Kidney (tissue), 14 donors: ENCODE measurements around the gene NIPBL. TPM values are rescaled to one million over a fixed set of nuclear protein-coding genes. Genes with fewer than 3 reads are reported as not detected.

ENCODE experiments used
- DNase-seq, 5 donors: peaks; one replicate each; pipeline ENCODE4 v3.0.0-alpha.2; 2013 to 2020
- FAIRE-seq: peaks from 2 replicates; lab custom pipeline; 2012; peaks lifted over from hg19 to GRCh38; lab: Jason Lieb, UNC
- H3K27ac ChIP-seq, 2 donors: one replicate each; pipeline ENCODE4 v1.7.0; 2013; ENCODE audit warnings: low read depth in 2 of 2, low read length in 2 of 2, inconsistent platforms in 1 of 2
- H3K27me3 ChIP-seq: one replicate; pipeline ENCODE4 v1.7.1; 2013; ENCODE audit warnings: low read length, inconsistent platforms; ENCODE audit not compliant: control insufficient read depth, insufficient read depth
- H3K36me3 ChIP-seq, 3 donors: one replicate each; pipeline versions ENCODE4 v1.7.0 to v1.7.1; 2013; ENCODE audit warnings: low read length in 3 of 3, control low read depth in 1 of 3, inconsistent platforms in 1 of 3; ENCODE audit not compliant: insufficient read depth in 3 of 3, control insufficient read depth in 2 of 3
- H3K4me1 ChIP-seq, 3 donors: one replicate each; pipeline versions ENCODE4 v1.7.0 to v1.7.1; 2013; ENCODE audit warnings: low read length in 3 of 3, inconsistent platforms in 1 of 3, low read depth in 1 of 3; ENCODE audit not compliant: control insufficient read depth in 2 of 3, insufficient read depth in 2 of 3
- H3K4me3 ChIP-seq, 3 donors: one replicate each; pipeline versions ENCODE4 v1.7.0 to v1.8.1; 2013; ENCODE audit warnings: low read length in 3 of 3, control low read depth in 1 of 3, inconsistent platforms in 1 of 3
- H3K9ac ChIP-seq, 3 donors: one replicate each; pipeline versions ENCODE4 v1.7.0 to v1.7.1; 2013; ENCODE audit warnings: low read length in 3 of 3, control low read depth in 1 of 3, inconsistent platforms in 1 of 3
- H3K9me3 ChIP-seq, 3 donors: one replicate each; pipeline versions ENCODE4 v1.7.0 to v1.7.1; 2013; ENCODE audit warnings: low read length in 3 of 3, control low read depth in 1 of 3, inconsistent platforms in 1 of 3; ENCODE audit not compliant: control insufficient read depth in 2 of 3, insufficient read depth in 1 of 3
- intact Hi-C: fragments of 100-400 bp; cut with DNase I; formaldehyde crosslinking; loops from one replicate; pipeline ENCODE4 v1.11.1; 2022
- polyA plus RNA-seq: library from polyadenylated mRNA; stranded (reverse); fragments of 350-450 nt; fragmentation: Illumina TruSeq; extraction: RNeasy Lipid Tissue Mini Kit (QIAGEN cat#74804); gene quantifications from one replicate; pipeline ENCODE4 v1.2.3, GENCODE V29; 2014; ENCODE audit warnings: low read depth, low replicate concordance; ENCODE audit not compliant: insufficient read depth
- total RNA-seq: library from RNA; stranded (reverse); fragmentation: NEBNext Ultra II Directional; extraction: Animal tissue kit (Norgen Biotek cat#: 25700); gene quantifications from one replicate; pipeline ENCODE4 v1.2.1, GENCODE V29; 2021
- TF ChIP-seq, protein P1 (sequence below): IDR thresholded peaks from 3 replicates; pipeline ENCODE4 v1.5.1; 2012; ENCODE audit warnings: mild to moderate bottlenecking, moderate library complexity, borderline replicate concordance; ENCODE audit not compliant: insufficient read depth; ENCODE audit errors: extremely low read depth
- donor health status: control.
- donor health status: control.
- donor health status: control.
- donor health status: control.
- donor health status: control.
- donor health status: DM: yes; HTN: yes; CAD: no.
- donor health status: Normal renal cell carcinoma (clear cell type).

NIPBL gene
- total and polyA plus RNA-seq, 2 donors from 2014 or later, result 12.4 to 65.5 TPM

DNA sequence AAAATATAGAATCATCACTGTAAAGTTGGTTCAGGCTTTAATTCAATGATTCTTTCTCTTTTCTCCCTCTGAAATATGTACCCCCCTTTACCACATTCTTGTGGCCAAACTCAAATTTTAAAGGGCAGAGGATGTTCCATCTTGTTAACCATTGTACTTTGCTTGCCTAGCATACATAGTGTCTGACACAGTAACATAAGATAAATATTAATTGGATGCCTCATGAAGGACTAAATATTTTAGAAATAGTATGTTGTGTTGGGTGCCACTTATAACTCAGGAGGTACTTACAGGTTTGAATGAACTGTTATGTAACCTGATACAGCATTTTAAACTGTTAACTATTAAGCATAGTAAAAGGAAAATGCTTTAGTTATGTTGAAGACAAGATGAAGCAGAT is 71.5 kb downstream of the NIPBL start:
- Histone ChIP-seq H3K4me3 (no peak overlapping the region), H3K9me3 (no peaks in the 10 kb centered on the region), H3K36me3 (no peaks in the 10 kb centered on the region), H3K27me3 (no peaks in the 10 kb centered on the region), H3K9ac (no peak overlapping the region), H3K27ac (no peak overlapping the region), H3K4me1 (peaks cover 0 to 24% (median 0%) of the 10 kb centered on the region in 3 donors)
- FAIRE-seq (no peak), DNase-seq (no peak)
- TF ChIP-seq, protein P1, sequence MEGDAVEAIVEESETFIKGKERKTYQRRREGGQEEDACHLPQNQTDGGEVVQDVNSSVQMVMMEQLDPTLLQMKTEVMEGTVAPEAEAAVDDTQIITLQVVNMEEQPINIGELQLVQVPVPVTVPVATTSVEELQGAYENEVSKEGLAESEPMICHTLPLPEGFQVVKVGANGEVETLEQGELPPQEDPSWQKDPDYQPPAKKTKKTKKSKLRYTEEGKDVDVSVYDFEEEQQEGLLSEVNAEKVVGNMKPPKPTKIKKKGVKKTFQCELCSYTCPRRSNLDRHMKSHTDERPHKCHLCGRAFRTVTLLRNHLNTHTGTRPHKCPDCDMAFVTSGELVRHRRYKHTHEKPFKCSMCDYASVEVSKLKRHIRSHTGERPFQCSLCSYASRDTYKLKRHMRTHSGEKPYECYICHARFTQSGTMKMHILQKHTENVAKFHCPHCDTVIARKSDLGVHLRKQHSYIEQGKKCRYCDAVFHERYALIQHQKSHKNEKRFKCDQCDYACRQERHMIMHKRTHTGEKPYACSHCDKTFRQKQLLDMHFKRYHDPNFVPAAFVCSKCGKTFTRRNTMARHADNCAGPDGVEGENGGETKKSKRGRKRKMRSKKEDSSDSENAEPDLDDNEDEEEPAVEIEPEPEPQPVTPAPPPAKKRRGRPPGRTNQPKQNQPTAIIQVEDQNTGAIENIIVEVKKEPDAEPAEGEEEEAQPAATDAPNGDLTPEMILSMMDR, result no peak
- intact Hi-C loops, result no loop called here

DNA sequence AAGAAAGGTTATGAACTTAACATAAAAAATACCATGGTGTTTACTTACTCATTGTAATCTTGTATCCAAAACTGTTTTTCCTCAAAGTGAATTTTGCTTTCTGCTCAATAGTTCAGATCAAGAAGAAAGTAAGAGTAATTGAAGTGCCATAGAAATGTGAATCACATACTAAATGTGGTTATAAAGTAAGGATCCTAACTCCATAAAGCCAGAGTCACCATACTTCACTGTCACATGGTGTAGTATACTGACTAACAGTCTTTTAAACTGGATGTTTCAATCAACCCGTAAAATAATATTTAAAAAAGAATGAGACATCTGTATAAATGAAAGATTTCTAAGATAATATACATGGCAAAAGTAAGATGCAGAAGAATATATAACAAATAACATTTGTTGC is 72.1 kb downstream of the NIPBL start:
- H3K4me3 ChIP-seq, result no peak overlapping the region
- intact Hi-C loops, result no loop called here
- no peak for FAIRE-seq
- no peaks in the 10 kb centered on the region for H3K9me3 ChIP-seq
- H3K27me3 ChIP-seq, result no peaks in the 10 kb centered on the region
- H3K36me3 ChIP-seq, result no peaks in the 10 kb centered on the region
- TF ChIP-seq, protein P1, result no peak
- no peak for DNase-seq
- peaks cover 0 to 24% (median 0%) of the 10 kb centered on the region in 3 donors for H3K4me1 ChIP-seq
- no peak overlapping the region for H3K27ac ChIP-seq
- no peak overlapping the region for H3K9ac ChIP-seq

DNA sequence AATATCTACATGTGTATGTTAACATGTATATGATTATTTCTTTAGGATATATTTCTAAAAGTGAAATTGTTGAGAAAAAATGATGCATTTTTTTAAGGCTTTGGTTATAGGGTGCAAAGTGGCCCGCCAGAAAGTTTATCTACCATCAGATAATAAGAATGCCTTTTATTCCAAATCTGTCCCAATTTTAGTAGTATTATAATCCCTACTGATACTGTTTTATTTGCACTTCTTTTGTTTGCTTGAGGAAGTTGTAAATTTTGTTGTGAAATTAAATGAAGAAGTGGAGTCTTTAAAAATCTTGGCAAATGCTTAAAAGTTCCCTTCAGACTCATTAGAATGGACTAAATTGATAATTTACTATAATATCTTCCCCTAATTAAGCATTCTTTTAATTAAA is 73.0 kb downstream of the NIPBL start:
- Histone ChIP-seq H3K36me3 (no peaks in the 10 kb centered on the region), H3K4me1 (peaks cover 0 to 24% (median 0%) of the 10 kb centered on the region in 3 donors), H3K4me3 (no peak overlapping the region), H3K27ac (no peak overlapping the region), H3K9ac (no peak overlapping the region), H3K9me3 (no peaks in the 10 kb centered on the region), H3K27me3 (no peaks in the 10 kb centered on the region)
- DNase-seq (no peak), FAIRE-seq (no peak)
- intact Hi-C loops, result no loop called here
- TF ChIP-seq, protein P1, result no peak
